Measurements from ENCODE around the gene CIPC.
A peak's percentile ranks its signal among the peaks of the same experiment; 100 is the strongest.

The CIPC gene

DNA sequence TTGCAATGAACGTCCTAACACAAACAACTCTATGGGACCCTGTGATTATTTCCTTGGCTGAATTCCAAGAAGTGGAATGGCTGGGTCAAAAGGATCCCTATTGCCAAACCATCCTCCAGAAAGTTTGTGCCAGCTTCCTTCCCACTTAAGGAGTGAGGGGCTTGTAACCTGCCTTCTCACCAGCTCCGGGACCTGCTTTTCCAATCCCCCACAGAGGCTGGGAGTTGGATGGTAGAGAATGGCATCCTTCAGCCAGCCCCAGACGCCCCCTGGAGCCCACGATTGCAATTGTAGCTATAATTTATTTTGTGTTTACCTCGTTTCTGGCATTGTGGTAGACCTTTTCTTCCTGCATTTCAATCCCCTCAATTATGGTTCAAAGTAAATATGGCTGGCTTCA, 53.2 kb downstream of the CIPC start:
- peak; percentile 39 for DNase-seq (ENCODE audit: low spot score)

DNA sequence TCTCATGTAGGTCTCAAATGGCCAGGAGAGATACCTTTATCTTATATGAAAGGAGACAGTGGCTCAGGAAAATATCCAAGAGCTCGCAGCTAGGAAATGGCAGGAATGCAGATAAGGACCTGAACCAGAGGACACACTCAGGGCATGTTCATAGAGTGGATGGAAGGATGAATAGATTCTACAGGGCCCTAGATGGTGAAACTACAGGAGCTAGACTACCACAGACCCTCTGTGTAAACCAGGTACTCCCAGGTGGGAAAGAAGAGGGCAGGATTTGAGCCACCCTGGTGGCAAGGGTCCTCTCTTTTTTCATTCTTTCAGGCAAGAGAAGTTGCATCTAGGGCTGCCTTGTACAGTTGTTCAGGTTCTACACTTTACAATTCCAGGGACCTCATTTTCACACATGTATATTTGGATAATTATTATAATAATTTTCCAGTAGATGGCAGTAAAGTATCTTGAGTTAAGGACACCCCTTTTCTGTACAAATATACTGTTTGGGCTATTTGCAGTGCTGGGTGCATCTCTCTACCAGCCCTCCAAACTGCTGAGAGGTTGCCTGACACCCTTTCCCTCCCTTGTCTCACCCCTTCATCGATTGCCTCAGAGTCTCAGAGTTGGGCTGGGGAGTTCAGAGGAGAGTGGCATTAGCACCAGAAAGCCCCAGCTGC, 54.0 kb downstream of the CIPC start:
- DNase-seq (ENCODE audit: low spot score) = no peak

DNA sequence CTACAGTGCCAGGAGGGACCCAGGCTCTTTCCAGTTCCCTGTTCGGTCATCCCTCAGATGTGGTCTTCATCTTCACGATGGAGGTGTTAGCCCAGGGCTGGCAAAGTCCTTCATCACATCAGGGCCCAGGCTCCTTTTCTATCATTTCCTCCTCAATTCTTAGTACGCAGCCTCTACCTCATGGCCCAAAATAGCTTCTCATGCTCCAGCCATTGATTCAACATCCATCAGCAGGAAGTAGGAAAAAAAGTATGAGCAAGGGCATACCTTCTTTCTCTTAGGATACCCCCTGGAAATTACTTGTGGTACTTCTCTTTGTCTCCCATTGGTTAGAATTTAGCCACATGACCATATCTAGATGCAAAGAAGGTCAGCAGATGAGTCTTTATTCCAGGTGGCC, 55.7 kb downstream of the CIPC start:
- no peak for DNase-seq (ENCODE audit: low spot score)

DNA sequence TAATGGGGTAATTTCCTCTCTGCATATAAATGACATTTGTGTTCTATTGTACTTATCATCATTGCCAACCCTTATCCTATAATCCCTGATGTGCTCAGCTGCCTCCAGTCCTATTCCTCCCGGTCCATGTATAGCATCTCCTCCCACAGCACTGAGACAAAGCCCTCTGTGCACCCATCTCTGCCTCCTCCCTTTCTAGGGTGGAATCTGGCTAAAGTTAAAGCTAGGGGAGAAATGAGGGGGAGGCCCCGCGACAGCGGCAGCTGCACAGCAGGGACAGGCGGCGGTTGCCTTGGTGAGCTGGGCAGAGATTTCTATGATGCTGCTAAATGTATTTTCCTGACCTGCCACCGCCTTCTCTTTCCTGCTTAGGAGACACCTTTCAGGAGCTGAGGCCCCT, 56.4 kb downstream of the CIPC start:
- DNase-seq (ENCODE audit: low spot score) = no peak

DNA sequence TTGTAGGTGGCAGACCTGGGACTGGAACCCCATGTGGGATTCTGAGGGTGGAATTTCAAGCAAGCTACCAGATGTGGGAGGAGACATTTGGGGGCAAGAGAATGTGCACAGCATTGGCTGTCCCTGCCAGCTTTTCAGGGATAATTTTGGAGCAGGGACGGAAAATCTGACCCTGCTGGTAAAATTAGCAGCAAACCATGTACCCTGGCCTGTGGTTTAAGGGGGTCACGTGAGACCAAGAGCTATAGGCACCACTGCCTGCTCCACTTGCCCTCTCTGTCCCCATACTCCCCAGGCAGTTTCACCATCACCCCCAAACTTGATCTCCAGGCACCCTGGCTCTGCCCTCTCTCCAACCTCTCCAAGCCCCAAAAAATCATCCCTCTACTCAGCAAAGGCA, 57.0 kb downstream of the CIPC start:
- no peak for DNase-seq (ENCODE audit: low spot score)

DNA sequence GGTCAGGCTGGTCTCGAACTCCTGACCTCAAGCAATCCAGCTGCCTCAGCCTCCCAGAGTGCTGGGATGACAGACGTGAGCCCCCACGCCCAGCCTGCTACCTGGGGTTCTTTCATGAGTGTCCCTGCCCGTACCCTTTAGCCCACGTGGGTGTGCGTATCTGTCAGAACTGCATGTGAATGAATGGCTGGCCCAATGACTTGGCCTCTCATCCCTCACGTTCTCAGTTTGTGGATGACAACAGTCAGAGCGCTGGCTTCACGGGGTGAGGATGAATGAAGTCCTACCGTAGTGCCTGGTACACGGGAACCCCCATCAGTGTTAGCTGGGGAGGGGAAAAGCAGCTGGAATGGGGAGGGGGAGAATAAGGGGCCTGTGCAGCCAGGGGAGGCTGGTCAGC, 59.7 kb downstream of the CIPC start:
- DNase-seq (ENCODE audit: low spot score) = no peak

DNA sequence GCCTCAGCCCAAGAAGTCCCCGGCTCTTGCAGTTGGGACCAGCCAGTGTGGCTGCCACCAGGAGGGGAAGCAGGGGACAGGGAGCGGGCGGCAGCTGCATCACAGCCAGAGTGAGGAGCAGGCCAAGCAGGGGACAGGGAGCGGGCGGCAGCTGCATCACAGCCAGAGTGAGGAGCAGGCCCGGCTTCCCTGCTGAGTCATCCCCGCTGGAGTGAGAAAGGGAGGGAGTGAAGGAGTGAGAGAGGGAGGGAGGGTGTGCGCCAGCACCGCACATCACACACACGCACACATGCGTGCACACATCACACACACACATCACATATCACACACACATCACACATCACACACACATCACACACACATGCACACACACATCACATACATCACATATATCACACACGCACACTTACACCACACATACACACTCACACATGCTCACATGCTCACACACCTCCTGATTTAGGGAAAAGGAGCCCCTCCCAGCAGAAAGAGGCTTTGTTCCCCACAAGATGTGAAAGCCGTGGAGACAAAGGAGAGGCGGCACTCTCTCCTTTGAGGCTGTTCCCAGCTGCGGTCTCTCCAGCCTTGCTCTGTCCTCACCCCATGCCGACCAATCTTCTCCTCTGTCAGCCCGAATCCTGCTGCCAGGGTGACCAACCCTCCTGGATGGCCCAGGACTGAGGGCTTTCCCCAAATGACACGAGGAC, 60.3 kb downstream of the CIPC start:
- DNase-seq (ENCODE audit: low spot score) = peak; percentile 83

DNA sequence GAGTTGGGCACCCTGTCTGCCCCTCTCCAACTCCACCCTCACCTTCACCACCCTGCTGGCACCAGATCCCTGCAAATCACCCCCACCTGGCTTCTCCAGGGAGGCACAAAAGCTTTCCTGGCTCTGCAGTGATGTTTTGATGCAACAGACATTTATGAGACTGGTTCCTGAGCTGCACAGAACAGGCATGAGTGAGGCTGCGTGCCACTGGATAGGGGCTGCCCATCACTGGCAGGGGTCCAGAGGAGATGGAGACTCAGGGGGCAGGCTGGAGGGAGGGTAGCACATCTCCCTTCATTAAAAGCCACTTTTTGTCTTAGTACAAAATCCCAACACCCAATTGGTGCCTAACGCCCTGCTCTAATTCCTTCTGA, 60.8 kb downstream of the CIPC start:
- no peak for DNase-seq (ENCODE audit: low spot score)

DNA sequence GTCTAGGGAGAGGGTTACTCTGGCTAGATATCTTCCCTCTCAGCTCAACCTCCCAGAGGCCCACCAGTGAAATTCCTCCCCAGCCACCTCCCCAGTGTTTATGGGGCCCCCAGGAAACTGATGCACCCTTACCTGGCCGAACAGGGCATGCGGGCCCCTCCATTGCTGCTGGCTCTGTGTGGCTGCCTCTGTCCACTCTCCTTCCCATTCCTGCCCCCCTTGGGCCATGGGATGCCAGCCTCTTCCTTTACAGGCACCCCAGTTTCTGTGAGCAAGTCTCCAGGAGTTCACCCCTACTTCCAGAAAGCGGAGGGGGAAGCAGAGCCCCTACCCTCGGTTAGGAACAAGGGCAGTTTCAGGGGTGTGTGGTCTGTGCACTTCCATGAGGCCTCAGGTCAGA, 63.0 kb downstream of the CIPC start:
- DNase-seq (ENCODE audit: low spot score) = no peak

Data from SK-N-DZ (cell line).